Astrocyte of the cerebellum (primary cell): ENCODE data around the gene XAB2.

Experiments
- DNase-seq: peaks from one replicate; pipeline ENCODE4 v3.0.0-alpha.2; 2011; ENCODE audit warnings: low read depth
- H3K4me3 ChIP-seq: 2 replicates; pipeline ENCODE4 v1.5.1; 2011; ENCODE audit warnings: mild to moderate bottlenecking, low read depth, low read length, moderate library complexity
- in situ Hi-C: cut with HindIII; loops from 2 replicates; pipeline ENCODE4 v1.10.0; 2017; ENCODE audit warnings: low sequenced_read_pairs
- TF ChIP-seq, protein P1 (sequence below): IDR thresholded peaks from 2 replicates; pipeline ENCODE4 v1.5.1; 2012; ENCODE audit warnings: low read length, low read depth, moderate library complexity, mild to moderate bottlenecking; ENCODE audit errors: missing control alignments

XAB2 gene

DNA sequence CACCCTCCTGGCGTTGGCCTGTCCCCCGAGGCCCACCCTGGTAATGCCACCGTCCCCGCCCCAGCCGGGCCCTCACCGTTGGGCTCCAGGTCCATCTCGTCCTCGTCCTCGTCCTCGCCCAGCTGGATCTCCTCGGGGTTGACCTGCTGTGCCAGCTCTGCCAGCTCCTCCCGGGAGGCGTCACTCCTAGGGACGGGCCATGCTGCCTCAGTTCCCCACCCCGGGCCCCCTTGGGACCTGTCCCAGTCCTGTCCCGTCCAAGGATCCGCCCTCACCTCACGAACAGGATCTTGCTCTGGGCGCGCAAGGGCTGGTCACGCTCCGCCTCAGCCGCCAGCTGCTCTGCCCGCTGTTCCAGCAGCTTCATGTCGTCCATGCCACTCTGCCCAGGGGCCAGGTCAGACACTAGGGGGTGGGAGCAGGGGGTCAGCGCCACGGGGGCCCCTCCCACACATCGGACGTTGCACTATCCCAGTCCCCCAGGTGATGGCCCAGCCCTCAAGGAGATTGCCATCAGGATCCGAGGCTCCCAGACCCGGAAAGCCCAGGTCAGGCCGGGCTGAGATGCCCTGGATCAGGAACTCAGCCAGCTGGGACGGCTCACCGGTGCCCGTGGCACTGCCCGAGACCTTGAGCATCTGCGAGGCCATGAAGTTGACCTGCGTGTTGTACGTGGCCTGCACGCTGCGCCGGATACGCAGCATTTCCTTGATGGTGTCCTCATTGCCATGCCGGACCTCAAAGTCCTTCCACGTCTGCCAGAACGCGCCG, 9.5 kb downstream of the XAB2 start:
- no peak overlapping the region for H3K4me3 ChIP-seq
- TF ChIP-seq, protein P1, sequence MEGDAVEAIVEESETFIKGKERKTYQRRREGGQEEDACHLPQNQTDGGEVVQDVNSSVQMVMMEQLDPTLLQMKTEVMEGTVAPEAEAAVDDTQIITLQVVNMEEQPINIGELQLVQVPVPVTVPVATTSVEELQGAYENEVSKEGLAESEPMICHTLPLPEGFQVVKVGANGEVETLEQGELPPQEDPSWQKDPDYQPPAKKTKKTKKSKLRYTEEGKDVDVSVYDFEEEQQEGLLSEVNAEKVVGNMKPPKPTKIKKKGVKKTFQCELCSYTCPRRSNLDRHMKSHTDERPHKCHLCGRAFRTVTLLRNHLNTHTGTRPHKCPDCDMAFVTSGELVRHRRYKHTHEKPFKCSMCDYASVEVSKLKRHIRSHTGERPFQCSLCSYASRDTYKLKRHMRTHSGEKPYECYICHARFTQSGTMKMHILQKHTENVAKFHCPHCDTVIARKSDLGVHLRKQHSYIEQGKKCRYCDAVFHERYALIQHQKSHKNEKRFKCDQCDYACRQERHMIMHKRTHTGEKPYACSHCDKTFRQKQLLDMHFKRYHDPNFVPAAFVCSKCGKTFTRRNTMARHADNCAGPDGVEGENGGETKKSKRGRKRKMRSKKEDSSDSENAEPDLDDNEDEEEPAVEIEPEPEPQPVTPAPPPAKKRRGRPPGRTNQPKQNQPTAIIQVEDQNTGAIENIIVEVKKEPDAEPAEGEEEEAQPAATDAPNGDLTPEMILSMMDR: no peak
- DNase-seq: no peak
- in situ Hi-C loops: no loop called here

DNA sequence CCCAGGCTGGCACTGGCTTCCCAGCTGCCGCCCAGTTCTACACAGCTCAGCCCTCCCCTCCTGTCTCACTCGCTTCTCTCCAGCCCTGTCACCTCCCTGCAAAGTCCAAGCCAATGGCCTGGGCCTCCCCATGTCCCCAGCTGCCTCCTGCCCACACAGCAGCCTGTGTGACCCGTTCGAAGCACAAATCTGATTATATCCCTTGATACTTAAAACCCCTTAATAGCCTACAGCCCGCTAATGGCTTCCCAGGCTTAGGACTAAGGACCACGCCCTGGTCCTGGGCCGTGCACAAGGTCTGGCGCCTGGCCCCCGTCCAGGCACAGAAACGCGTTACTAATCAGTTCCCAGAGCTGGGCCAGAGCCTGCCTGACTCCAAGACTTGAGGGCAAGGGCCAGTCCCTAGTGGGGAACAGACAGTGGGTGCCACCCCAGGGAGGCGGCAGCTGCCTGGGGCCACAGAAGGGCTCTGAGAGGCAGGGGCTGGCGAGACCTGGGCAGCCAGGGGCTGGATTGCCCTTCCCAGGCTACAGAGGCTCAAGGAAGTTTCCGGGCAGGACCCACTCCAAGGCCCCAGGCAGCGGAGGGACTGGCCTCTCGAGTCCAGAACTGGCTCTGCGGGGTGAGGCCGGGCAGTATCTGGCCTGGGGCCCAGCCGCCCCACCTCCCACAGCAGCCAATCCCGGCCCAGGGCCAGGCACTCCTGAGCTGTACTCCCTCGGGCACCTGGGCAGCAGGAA, 10.4 kb downstream of the XAB2 start:
- DNase-seq: no peak
- in situ Hi-C loops: no loop called here
- no peak overlapping the region for H3K4me3 ChIP-seq
- TF ChIP-seq, protein P1: no peak

- no peak for DNase-seq
- in situ Hi-C loops: no loop called here
- TF ChIP-seq, protein P1: no peak
- no peak overlapping the region for H3K4me3 ChIP-seq
Observed at GRCh38 chr19:7618348-7618747, 11.0 kb downstream of the XAB2 start.

DNA sequence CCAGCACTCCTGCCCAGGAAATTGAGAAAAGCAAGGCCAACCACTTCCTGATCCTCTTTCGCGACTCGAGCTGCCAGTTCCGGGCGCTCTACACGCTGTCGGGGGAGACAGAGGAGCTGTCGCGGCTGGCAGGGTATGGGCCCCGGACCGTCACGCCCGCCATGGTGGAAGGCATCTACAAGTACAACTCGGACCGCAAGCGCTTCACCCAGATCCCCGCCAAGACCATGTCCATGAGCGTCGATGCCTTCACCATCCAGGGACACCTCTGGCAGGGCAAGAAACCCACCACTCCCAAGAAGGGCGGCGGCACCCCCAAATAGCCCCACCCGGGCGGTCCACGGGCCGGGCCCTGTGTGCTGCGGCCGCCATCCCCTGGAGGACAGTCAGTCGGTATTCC, 11.6 kb downstream of the XAB2 start:
- no peak overlapping the region for H3K4me3 ChIP-seq
- in situ Hi-C loops: no loop called here
- DNase-seq: no peak
- TF ChIP-seq, protein P1: no peak

DNA sequence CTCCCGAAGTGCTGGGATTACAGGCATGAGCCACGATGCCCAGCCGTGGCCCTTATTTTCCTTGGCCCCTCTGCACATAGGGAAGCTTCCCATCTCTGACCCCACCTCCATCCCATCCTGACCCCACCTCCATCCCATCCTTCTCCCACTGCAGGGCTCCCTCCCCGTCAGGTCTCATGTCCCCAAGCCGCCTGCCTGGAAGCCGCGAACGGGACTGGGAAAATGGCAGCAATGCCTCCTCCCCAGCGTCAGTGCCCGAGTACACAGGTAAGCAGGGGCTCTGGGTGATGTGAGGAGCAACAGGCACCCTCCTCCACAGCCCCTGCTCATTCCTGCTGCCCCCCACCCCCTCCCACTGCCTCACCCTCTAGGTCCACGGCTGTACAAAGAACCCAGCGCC, 12.2 kb downstream of the XAB2 start:
- in situ Hi-C loops: no loop called here
- H3K4me3 ChIP-seq: no peak overlapping the region
- TF ChIP-seq, protein P1: no peak
- DNase-seq: no peak

DNA sequence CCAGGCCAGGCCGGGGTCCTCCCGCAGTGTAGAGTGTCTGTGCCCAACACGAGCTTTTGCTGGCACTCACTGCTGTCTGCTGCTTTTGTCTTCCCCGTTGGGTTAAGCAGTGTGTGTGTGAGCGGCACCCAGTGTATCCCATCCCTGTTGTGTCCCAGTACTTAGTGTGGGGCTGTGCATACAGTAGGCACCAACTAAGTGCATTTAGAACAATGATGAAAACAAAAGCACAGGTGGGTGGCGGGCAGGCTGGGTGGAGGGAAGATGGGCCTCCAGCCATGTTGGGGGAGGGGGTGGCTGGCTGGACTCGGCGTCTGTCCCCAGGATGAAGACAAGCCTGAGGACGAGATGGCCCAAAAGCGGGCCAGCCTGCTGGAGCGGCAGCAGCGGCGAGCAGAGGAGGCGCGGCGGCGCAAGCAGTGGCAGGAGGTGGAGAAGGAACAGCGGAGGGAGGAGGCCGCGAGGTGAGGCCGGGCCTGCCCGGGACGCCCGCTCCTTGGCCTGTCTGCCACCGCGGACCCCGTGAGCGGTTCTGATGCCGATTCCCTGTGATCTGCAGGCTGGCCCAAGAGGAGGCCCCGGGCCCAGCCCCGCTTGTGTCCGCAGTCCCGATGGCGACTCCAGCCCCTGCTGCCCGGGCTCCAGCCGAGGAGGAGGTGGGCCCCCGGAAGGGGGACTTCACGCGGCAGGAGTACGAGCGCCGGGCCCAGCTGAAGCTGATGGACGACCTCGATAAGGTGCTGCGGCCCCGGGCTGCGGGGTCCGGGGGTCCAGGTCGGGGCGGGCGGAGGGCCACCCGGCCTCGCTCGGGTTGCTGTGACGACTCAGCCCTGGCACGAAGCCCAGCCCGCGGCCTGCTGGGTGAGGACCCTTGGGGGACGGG, 14.2 kb downstream of the XAB2 start:
- in situ Hi-C loops: no loop called here
- TF ChIP-seq, protein P1: no peak
- H3K4me3 ChIP-seq: no peak overlapping the region
- DNase-seq: no peak
